ENCODE data around the gene EGLN1.

EGLN1 gene

GRCh38 chr1:231322880-231323530 lies 99.1 kb downstream of the EGLN1 start:
- DNase-seq (ENCODE audit: extremely low read depth, low read depth): no peak
- peak; percentile 9 for TF ChIP-seq CTCF (IDR thresholded peaks at IDR 0.05; ENCODE audit: low read depth, low read length, missing control alignments)

GRCh38 chr1:231319080-231319479 lies 103.0 kb downstream of the EGLN1 start:
- no peak overlapping the region for H3K4me3 ChIP-seq (replicated peaks; ENCODE audit: low read depth, low read length)
- DNase-seq (ENCODE audit: extremely low read depth, low read depth): no peak
- no peak for TF ChIP-seq CTCF (IDR thresholded peaks at IDR 0.05; ENCODE audit: low read depth, low read length, missing control alignments)

More at GRCh38 chr1:231322880-231323530, 99.1 kb downstream of the EGLN1 start:
- H3K4me3 ChIP-seq (replicated peaks; ENCODE audit: low read depth, low read length): no peak overlapping the region

GRCh38 chr1:231318568-231318967 lies 103.5 kb downstream of the EGLN1 start:
- no peak overlapping the region for H3K4me3 ChIP-seq (replicated peaks; ENCODE audit: low read depth, low read length)
- no peak for TF ChIP-seq CTCF (IDR thresholded peaks at IDR 0.05; ENCODE audit: low read depth, low read length, missing control alignments)
- DNase-seq (ENCODE audit: extremely low read depth, low read depth): no peak

- H3K4me3 ChIP-seq (replicated peaks; ENCODE audit: low read depth, low read length): no peak overlapping the region
- TF ChIP-seq CTCF (IDR thresholded peaks at IDR 0.05; ENCODE audit: low read depth, low read length, missing control alignments): no peak
- no peak for DNase-seq (ENCODE audit: extremely low read depth, low read depth)
Observed at GRCh38 chr1:231318015-231318355, 104.1 kb downstream of the EGLN1 start.

- no peak for TF ChIP-seq CTCF (IDR thresholded peaks at IDR 0.05; ENCODE audit: low read depth, low read length, missing control alignments)
- no peak for DNase-seq (ENCODE audit: extremely low read depth, low read depth)
- no peak overlapping the region for H3K4me3 ChIP-seq (replicated peaks; ENCODE audit: low read depth, low read length)
Observed at GRCh38 chr1:231317306-231318014, 104.6 kb downstream of the EGLN1 start.

- H3K4me3 ChIP-seq (replicated peaks; ENCODE audit: low read depth, low read length): no peak overlapping the region
- peak; percentile 69 for TF ChIP-seq CTCF (IDR thresholded peaks at IDR 0.05; ENCODE audit: low read depth, low read length, missing control alignments)
- DNase-seq (ENCODE audit: extremely low read depth, low read depth): no peak
Observed at GRCh38 chr1:231315887-231316286, 106.2 kb downstream of the EGLN1 start.
